HG02884 (cell line): Measurements from ENCODE around the gene CDCA4.
"Not testable (repeated sequence)": the region's sequence is repeated elsewhere in the genome, so short reads cannot be mapped to it uniquely, and the experiment has no call there.

Experiments
- ATAC-seq: cut with Tn5 transposase; IDR thresholded peaks from one replicate; pipeline ENCODE4 v1.9.1; 2021; ENCODE audit warnings: mild to moderate bottlenecking, moderate library complexity; ENCODE audit not compliant: unreplicated experiment

Gene CDCA4

GRCh38 chr14:105020815-105021655 is at the start of gene CDCA4:
Gene CDCA4, minus strand, starts transcription at chr14:105021083. Its CDS starts 9,154 bp downstream, at chr14:105011929.
- peak; percentile 78 for ATAC-seq

- peak; percentile 40 for ATAC-seq
Measured at GRCh38 chr14:105069871-105070759, 49.2 kb upstream of the CDCA4 start.

GRCh38 chr14:105069522-105069870 is 48.6 kb upstream of the CDCA4 start:
- ATAC-seq = no peak

- ATAC-seq = no peak
Measured at GRCh38 chr14:105068818-105069217, 47.9 kb upstream of the CDCA4 start.

- ATAC-seq = no peak
Measured at GRCh38 chr14:105067969-105068301, 47.1 kb upstream of the CDCA4 start.

DNA sequence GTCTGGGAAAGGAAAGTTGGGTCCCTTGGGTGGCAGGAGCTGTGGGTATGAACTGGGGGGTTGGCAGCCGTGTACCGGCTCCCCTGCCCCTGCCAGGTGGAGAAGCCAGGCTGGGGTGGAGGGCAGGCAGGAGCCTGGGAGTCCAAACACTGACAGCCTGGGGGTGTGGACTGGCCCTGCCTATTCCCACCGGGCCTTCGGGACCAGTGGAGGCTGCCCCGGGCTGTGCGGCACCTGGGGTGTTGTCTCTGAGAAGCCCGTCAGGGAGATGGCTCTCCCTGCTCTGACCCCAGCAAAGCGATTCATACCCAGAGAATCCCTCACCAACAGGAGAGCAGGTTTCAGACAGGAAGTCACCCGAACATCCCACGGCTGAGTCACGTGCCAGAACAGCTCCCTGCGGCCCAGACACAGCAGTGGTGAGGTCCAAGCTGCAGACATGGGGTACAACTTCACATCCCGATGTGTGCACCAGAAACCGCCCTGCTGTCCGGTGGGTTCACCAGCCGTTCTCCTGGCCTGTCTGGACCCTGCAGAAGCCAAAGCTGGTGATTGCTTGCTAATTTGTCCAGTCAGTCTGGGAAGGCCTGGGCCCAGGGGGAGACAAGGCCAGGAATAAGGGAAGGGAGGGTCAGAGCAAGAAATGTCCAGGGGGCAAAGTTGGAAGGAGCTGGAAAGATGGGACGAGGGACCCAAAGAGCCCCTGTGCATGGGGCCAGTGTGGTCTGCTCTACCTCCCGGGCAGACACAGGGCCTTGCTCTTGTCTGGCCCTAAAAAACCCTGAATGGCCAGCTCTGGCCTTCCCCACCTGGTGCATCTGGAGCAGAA is 46.5 kb upstream of the CDCA4 start:
- ATAC-seq = no peak

DNA sequence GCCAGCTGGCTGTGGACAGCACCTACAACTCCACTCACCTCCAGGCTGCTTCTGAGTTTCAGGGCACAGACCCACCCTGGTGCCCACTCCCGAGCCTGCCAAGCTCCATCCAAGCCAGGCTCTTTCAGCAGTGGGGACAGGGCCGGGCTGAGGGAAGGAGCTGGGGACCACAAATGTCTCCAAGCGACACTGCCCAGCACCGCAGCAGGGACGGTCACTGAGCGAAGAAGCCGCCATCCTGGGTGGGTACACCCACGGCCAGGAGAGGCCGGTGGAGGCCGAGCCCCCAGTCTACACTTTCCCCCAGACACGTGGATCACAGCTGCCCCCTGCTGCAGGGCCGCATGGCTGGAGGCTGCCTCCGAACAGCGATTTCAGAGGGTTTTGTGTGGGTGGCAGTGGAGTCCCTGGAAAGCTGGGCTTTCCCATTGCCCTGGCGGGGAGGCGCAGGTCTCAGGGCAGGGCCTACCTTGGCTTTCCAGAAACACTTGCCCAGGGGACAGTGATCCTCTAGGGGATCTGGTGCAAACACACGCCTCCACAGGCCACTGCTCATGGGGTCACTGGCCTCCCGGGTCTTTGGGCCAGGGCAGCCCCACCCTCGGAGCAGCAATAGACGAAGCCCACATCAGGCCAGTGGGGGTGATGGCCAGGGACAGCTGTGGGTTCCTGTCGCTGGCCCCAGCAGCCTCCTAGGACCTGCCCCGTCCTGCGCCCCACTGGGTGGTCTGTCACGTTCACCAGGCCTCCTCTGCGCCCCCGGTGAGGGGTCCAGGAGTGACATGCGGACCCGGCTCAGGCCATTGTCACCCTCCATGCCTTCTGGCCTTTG is 45.6 kb upstream of the CDCA4 start:
- no peak for ATAC-seq

DNA sequence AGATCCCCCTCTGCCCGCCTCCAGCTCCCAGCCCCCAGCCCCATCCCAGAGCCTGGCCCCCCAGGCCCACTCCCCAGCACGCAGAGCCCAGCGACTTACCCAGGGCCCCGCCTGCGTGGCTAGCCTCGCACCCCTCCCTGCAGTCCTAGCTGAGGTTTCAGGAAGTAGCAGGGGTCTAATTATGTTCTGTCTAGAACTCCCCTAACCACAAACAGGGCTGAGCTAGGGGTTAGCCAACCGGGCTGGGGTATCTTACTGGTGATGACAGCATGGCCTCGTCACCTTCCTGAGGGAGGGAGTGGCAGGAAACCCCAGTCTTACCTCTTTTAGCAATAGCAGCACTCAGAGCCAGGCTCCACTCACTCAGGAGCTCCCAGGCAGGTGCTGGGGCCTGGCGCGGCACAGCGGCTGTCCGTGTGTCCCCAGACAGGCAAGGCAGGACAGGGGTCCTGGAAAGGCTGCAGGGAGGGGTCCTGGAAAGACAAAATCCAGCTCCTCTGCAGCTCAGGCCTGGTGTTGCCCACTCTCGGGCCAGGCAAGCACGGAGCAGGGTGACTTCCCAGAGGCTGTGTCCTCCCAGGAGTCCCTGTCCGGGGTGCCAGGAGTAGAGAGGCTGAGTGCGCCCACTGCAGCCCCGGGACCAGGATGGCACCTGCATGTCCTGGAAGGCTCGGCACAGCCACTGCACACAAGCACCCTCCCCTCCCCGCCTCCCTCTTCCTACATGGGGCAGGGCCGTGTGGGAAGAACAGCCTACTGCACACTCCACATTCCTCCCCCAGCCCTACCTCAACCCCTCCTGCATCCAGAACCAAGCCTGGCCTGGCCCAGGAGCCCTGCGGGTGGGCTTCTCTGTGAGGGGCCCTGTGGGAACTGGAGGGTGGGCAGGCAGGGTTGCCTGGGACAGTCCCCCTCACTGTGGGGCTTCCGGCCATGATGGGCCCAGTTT is 44.7 kb upstream of the CDCA4 start, which contains the start of gene GPR132:
TSS of gene GPR132 (minus strand) at position 151 of the 949 bp plus-strand sequence. CDS start 10,010 bp downstream, outside the sequence.
- no peak for ATAC-seq

DNA sequence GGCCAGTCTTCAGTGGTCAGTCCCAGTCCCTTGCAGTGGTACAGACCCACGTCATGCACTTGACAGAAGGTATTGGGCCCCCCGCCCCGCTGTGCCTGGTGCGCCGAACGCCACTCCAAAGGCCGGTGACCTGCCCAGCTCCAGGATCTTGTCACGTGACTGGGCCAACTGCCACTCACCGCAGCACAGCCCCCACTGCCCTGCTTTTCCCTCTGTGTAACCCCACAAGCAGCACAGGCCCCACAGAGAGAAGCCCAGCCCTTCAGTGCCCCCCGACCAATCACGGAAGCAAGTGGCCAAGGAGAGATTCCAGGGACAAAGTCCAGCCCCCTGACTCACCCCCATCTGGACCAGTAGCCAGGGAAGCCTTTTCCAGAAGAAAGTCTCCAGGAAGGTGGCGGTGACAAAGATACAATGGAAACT is 43.8 kb upstream of the CDCA4 start:
- no peak for ATAC-seq

- ATAC-seq = no peak
Measured at GRCh38 chr14:105064001-105064400, 43.1 kb upstream of the CDCA4 start.

- not testable (repeated sequence) for ATAC-seq
Measured at GRCh38 chr14:105063506-105063905, 42.6 kb upstream of the CDCA4 start.

GRCh38 chr14:105063056-105063455 is 42.2 kb upstream of the CDCA4 start:
- no peak for ATAC-seq

DNA sequence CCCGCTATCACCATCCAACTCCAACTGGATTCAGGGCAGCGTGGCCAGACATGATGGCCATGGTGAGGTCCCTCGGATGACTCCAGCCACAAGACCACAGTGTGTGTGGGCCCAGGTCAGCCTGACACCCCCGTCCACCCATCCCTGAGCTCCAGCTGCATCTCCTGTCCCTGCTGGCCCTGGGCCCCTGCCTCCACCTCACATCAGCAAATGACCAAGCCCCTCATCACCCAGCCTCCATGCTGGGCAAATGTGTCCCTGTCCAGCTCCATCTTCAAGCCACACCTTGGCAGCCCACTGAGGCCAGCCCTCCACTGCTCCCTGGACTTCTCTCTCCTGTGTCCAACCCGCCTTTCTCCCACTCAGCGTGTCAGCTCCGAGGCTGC is 41.2 kb upstream of the CDCA4 start:
- ATAC-seq = no peak

DNA sequence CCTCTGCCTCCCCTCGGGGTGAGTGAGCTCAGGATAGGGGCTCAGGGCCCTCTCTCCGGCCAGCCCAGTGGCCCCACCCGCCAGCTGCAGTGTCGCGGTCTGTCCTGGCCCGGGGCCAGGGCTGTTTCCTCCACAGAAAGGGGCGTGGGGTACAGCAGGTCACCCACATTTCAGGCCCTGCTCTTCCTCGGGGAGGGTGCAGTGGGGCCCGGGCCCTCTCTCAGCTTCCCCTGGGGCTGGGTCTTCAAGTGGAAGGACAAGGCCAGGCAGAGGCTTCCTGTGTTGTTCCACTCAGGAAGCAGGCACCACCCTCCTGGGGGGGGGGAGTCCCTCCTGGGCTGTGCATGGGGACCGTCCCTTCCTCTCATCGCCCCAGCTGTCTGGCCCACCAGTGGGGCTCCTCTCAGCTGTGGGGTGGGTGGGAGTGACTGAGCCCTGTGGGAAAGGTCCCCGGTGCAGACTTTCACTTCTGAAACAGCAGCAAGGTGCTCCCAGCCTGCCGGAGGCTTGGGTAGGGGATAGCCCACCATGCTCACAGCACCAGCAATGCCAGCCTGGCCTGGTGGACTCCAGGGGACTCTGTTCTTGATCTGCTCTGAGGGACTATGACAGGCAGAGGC is 40.7 kb upstream of the CDCA4 start:
- ATAC-seq = no peak

DNA sequence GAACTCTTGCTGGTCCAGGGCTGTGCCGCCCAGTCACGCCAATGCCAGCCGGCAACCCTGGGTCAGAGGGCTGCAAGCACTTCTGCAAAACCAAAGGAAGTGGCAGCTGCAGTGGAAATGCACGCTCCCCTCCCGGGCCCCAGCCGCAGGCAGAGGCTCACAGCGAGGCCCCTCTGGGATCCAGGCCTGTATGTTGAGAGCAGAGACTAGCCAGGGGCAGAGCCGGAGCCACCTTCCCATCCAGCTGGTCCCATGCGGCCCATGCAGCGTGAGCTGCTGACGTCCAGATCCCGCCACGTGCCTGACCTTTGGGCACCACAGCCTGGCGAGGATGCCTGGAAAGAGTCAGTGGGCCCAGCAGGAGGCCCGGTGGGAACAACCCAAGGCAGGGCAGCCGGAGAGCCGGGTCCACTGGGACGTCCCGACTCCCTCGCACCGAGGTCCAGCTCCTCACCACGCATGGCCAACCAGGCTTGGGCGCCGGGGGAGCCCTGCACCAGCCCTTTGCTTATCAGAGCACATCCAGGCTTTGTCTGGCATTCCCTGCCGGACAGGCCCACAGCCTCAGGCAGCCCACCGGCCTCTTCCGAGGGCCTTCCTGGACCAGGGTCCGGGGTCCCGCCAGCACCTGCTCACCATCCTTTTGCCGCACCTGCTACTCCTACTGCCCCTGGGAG is 40.0 kb upstream of the CDCA4 start:
- ATAC-seq = no peak

GRCh38 chr14:105059925-105060565 is 39.2 kb upstream of the CDCA4 start:
- ATAC-seq = no peak
